ENCODE results near the gene CACHD1. TPM values are rescaled to one million over a fixed set of nuclear protein-coding genes. Genes with fewer than 3 reads are reported as not detected.

Gene CACHD1
- total and polyA plus RNA-seq, 2 of the 4 experiments (the other 2 are of a cell fraction) = 2.9 to 5.9 TPM

- Histone ChIP-seq H2AFZ (replicated peaks; ENCODE audit: low read length, poor library complexity) (no peak overlapping the region), H3K4me3 (ENCODE audit: insufficient read depth, low read depth, low read length) (no peak overlapping the region), H2AK9ac (replicated peaks; ENCODE audit: low read depth, low read length, poor library complexity) (no peak overlapping the region), H3K56ac (ENCODE audit: extremely low read depth, insufficient read depth, low read length) (no peak overlapping the region), H3K27me3 (ENCODE audit: control insufficient read depth, insufficient read depth, low read length) (peaks cover 2% of the 10 kb centered on the region; the same call in 1 of the 2 replicates), H2BK5ac (ENCODE audit: low read depth, low read length, poor library complexity, severe bottlenecking) (no peak overlapping the region), H3K14ac (replicated peaks; ENCODE audit: low read depth, low read length) (no peak overlapping the region), H2AK5ac (ENCODE audit: low read depth, low read length) (no peak overlapping the region), H3K18ac (ENCODE audit: low read depth, low read length) (no peak overlapping the region), H4K91ac (ENCODE audit: insufficient read depth, low read depth, low read length) (no peak overlapping the region), H4K8ac (ENCODE audit: low read depth in 2 of 2, low read length in 2 of 2) (no peak overlapping the region), H3K36me3 (ENCODE audit: control insufficient read depth, insufficient read depth, low read length) (no peaks in the 10 kb centered on the region), H3K4ac (ENCODE audit: low read depth, low read length) (no peak overlapping the region), H3K27ac (ENCODE audit: insufficient read depth, low read length) (no peak overlapping the region), H3K79me1 (ENCODE audit: low read depth in 1 of 2, low read length in 2 of 2) (no peaks in the 10 kb centered on the region), H3K9me1 (ENCODE audit: insufficient read depth, low read length) (no peaks in the 10 kb centered on the region), H4K20me1 (ENCODE audit: insufficient read depth, low read length) (no peaks in the 10 kb centered on the region), H2BK120ac (ENCODE audit: low read depth, low read length) (no peak overlapping the region), H2BK20ac (ENCODE audit: low read depth, low read length) (no peak overlapping the region), H3K4me1 (ENCODE audit: control insufficient read depth, insufficient read depth, low read length) (peaks cover 9% of the 10 kb centered on the region), H2BK15ac (ENCODE audit: low read depth, low read length) (no peak overlapping the region), H3K9me3 (ENCODE audit: control insufficient read depth, insufficient read depth, low read length) (no peaks in the 10 kb centered on the region), H3K4me2 (ENCODE audit: low read depth, low read length) (peak overlapping the region; percentile 79; the same call in 1 of the 2 replicates), H3K9ac (ENCODE audit: low read depth, low read length) (no peak overlapping the region), H4K5ac (ENCODE audit: low read depth, low read length) (no peak overlapping the region), H3K23ac (ENCODE audit: low read depth, low read length) (no peak overlapping the region)
- ChIA-PET POLR2A (ENCODE audit: unreplicated experiment) (no interaction called here), CTCF (interaction anchor here (1.0 kb wide), 1 partner anchor 48 kb away, joined by 3 read pairs; no protein-coding TSS in a partner anchor)
- BruUV-seq (replicated peaks) = no TSS peak
- dilution Hi-C loops (cut with HindIII; ENCODE audit: low sequenced_read_pairs, unreplicated experiment) (no loop called here), intact Hi-C loops (cut with micrococcal nuclease) (loop anchor here (5.0 kb wide), 1 partner anchor 36 kb away; no protein-coding TSS in a partner anchor), in situ Hi-C loops (cut with MboI; ENCODE audit: low sequenced_read_pairs) (no loop called here)
- no peak for ATAC-seq (ENCODE audit: low read depth)
- DNase-seq = no peak
- TF ChIP-seq MAFK (IDR thresholded peaks at IDR 0.05; ENCODE audit: low read depth, low read length) (no peak), RCOR1 (IDR thresholded peaks at IDR 0.05; ENCODE audit: insufficient replicate concordance, low read length) (no peak), NFE2L2 (IDR thresholded peaks at IDR 0.05; ENCODE audit: low read depth, low read length) (no peak), SMC3 (IDR thresholded peaks at IDR 0.05; ENCODE audit: low read depth, low read length) (no peak), ELK1 (IDR thresholded peaks at IDR 0.05; ENCODE audit: borderline replicate concordance, low read depth, low read length) (no peak), CTCF (conservative IDR thresholded peaks at IDR 0.05; ENCODE audit: low read depth, low read length) (no peak), CHD1 (IDR thresholded peaks at IDR 0.05; ENCODE audit: low read depth, low read length) (no peak), MXI1 (IDR thresholded peaks at IDR 0.05; ENCODE audit: borderline replicate concordance, low read depth, low read length) (no peak), USF2 (IDR thresholded peaks at IDR 0.05; ENCODE audit: low read depth, low read length) (no peak), RAD21 (IDR thresholded peaks at IDR 0.05; ENCODE audit: low read length) (no peak), RFX5 (IDR thresholded peaks at IDR 0.05; ENCODE audit: low read depth, low read length) (no peak), CEBPB (IDR thresholded peaks at IDR 0.05; ENCODE audit: low read depth, low read length) (no peak), MAZ (IDR thresholded peaks at IDR 0.05; ENCODE audit: borderline replicate concordance, low read depth, low read length) (no peak), BHLHE40 (IDR thresholded peaks at IDR 0.05; ENCODE audit: low read depth, low read length) (no peak), FOS (IDR thresholded peaks at IDR 0.05; ENCODE audit: low read depth, low read length) (no peak), POLR2A (IDR thresholded peaks at IDR 0.05; ENCODE audit: low read depth, low read length) (no peak)
These were observed 43.6 kb downstream of the CACHD1 start for GRCh38 chr1:64513545-64513944.
